Hematopoietic multipotent progenitor cell treated with erythropoietin and hydrocortisone succinate and interleukin-3 and kit ligand, for 6 days (in vitro differentiated cells): Measurements from ENCODE around the gene ANKS1A.

Experiments used
- DNase-seq: peaks from one replicate; pipeline ENCODE4 v3.0.0-alpha.2; 2015

The ANKS1A gene

GRCh38 chr6:35139470-35139869 is 250.4 kb downstream of the ANKS1A start:
- no peak for DNase-seq

GRCh38 chr6:35139924-35140638 is 251.0 kb downstream of the ANKS1A start:
- DNase-seq: peak; percentile 86

- DNase-seq: peak; percentile 9
Observed at GRCh38 chr6:35140639-35141006, 251.6 kb downstream of the ANKS1A start.
